NCI-H128 (cell line): Measurements from ENCODE around the gene NUPR2.
"Not testable (repeated sequence)": the region's sequence is repeated elsewhere in the genome, so short reads cannot be mapped to it uniquely, and the experiment has no call there.

ENCODE experiments used
- DNase-seq: peaks from one replicate; lab custom pipeline; 2025; ENCODE audit not compliant: unreplicated experiment; lab: John Stamatoyannopoulos, UW

The NUPR2 gene

DNA sequence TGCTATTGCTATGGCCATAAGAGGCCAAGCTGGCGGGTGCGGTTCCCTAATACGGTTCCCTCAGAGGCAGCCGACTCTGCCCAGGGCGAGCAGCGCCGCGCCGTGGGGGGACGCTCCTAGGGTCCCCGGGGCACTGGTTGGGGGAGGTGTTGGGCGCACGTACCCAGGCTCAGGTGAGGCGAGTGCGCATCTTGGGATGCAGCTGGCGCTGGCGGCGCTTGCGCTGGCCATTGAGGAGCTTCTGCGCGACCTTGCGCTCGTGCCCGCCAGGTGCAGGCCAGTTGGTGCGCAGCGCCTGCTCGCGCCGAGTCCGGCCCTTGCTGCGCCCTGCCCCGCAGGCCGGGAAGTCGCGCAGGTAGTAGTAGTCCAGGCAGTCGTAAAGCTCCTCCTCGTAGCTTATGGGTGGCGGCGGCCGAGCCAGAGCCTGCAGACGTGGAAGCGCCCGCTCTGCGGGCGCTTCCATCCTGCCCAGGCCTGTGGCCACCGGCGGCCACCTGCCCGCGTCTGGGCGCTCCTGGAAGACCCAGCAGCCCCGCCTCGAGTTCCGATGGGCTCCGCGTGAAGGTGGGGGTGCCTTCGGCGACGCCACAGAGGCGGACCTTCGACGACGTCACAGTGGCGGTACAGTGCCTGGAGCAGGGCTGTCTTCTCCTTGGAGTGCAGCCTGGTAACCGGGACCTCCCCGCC lies at the start of gene NUPR2:
TSS of gene NUPR2 (minus strand) at position 566 of the 687 bp plus-strand sequence. CDS start at position 463, 103 bp downstream.
- no peak for DNase-seq

DNA sequence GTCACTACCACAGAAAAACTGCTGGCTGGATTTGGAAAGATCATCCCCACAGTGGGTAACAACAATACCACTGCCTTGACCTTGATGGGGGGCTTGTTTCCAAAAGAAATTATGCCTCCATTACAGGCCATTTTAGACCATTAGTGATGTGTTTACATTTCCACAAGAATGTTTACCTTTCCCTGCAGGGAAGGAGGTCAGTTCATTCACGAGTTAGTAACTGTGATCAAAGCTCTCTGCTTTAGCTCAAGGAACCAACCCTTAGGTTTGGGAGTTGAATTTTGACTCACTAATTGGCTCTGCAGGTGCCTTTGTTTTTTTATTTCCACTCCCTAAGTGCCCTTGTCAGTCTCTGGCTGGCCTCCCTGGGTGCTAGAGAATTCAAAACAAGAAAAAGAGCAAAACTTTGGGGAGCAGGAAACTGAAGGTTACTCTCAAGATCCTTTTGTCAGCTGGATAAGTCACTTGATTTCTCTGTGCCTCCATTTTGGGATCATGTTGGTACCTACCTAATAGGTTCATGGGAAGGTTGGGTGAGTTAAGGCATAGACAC lies 41.1 kb upstream of the NUPR2 start:
- peak; percentile 63 for DNase-seq

DNA sequence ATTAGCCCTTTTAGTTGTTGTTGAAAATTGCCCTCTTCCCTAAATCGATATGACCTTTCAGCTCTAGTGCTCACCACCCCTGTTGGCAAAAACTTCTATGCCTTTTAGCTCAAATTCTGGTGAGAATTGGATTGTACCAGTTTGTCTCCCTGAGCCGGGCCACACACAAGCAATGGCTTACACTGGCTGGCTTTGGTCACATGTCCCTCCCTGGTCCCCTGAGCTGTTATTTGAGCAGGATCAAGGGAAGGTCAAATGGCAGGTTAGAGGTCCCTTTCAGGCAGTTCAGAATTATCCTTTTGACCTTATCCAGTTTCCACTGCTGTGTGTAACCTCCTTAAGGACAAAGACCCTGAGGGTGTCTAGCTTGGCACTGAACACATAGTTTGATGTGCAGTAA lies 14.8 kb upstream of the NUPR2 start:
- not testable (repeated sequence) for DNase-seq

DNA sequence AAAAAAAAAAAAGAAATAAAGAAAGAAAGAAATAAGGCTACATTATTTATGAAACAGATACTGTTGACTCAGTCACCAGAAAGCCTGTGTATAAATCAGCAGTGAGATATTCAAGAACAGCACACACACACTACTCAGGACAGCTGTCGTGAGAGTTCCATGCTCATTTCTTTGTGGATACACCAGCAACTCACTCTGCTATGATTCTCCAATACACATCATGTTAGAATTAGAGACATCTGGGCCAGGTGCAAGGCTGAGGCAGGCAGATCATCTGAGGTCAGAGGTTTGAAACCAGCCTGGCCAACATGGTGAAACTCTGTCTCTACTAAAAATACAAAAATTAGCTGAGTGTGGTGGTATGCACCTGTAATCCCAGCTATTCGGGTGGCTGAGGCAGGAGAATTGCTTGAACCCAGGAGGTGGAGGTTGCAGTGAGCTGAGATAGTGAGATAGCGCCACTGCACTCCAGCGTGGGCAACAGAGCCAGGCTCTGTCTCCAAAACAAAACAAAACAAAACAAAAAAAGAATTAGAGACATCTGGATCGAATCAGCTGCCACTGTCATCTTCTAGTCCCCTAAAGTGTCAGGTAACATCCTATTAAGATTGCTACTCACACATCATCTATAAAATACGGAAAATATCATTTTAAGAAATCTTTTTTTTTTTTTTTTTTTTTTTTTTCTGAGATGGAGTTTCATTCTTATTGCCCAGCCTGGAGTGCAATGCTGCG lies 11.2 kb upstream of the NUPR2 start:
- no peak for DNase-seq

DNA sequence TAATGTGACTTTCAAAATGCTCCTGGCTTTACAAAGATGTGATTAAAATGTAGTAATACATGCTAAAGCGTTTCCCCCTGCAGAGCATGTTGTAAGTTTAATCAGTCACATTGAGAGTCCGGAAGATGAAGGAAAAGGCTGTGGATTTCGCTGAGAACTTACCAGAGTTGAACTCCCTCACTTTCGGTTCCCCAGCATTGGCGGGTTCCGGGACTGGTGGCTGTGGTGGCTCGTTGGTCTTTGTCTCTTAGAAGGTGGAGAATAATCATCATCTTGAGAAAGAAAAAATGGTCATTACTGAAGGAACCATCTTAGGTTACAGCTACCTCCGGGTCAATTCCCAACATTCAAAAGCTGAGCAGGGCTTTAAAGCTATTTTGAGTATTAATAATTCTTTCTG lies 9.6 kb upstream of the NUPR2 start:
- DNase-seq: no peak

DNA sequence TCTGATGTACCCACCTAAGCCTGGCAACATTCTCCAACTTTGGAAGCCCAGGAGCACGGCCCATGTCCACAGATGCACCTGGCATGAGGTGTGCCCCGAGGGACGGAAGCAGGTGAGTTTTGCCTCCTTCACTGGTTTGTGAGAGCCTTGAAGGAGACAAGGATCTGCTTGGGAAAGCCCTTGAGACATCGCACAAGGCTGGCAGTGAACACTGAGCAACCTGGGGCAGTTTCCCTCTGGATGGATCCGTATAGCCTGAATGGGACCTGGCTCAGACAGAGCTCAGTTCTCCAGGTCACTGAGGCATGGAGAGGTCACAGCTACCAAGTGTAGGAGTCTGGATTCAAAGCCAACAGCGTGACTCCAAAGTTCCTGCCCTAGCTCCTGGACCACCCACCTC lies 8.8 kb upstream of the NUPR2 start:
- no peak for DNase-seq

- DNase-seq: no peak
These were observed 5.2 kb upstream of the NUPR2 start for GRCh38 chr7:56121440-56121839.

DNA sequence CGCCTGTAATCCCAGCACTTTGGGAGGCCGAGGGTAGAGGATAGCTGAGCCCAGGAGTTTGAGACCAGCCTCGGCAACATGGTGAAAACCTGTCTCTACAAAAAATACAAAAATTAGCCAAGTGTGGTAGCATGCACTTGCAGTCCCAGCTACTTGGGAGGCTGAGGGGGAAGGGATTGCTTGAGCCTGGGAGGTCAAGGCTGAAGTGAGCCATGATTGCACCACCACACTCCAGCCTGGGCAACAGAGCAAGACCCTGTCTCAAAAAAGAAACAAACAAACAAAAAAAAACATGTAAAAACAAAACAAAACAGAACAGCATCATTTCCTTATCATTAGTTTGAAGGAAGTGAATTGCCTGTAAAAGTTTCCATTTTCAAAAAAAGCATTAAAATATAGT lies 4.0 kb downstream of the NUPR2 start:
- not testable (repeated sequence) for DNase-seq

DNA sequence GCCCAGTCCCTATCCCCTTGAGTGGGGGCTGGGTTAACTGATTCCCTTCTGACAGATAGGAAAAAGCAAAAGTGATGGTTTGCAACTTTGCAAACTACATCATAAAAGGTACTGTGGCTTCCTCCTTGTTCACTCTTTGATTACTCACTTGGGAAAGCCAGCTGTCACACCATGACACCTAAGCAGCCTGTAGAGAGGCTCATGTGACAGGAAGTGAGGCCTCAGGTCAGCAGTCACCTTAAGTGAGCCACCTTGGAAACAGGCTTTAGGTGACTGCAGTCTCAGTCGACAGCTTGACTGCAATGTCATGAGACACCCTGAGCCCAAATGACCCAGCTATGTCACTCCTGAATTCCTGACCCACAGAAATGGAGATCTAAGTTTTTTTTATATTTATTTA lies 5.6 kb downstream of the NUPR2 start:
- DNase-seq: no peak

DNA sequence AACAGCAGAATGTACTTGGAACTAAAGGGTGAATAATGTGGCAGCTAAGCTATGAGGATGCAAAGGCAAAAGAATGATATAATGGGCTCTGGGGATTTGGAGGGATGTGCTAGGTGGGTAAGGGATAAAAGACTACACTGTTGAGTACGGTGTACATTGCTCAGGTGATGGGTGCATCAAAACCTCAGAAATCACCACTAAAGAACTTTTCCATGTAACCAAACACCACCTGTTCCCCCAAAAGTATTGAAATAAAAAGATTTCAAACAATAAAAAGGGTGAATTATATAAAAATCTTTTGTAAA lies 8.3 kb downstream of the NUPR2 start:
- DNase-seq: no peak

- DNase-seq: peak; percentile 98
These were observed 9.8 kb downstream of the NUPR2 start, which contains the start of gene CHCHD2 for GRCh38 chr7:56106108-56107073. Gene CHCHD2, minus strand, starts transcription at chr7:56106476. Its CDS starts 63 bp downstream, at chr7:56106413.

GRCh38 chr7:56105508-56105907 lies 10.7 kb downstream of the NUPR2 start:
- no peak for DNase-seq

DNA sequence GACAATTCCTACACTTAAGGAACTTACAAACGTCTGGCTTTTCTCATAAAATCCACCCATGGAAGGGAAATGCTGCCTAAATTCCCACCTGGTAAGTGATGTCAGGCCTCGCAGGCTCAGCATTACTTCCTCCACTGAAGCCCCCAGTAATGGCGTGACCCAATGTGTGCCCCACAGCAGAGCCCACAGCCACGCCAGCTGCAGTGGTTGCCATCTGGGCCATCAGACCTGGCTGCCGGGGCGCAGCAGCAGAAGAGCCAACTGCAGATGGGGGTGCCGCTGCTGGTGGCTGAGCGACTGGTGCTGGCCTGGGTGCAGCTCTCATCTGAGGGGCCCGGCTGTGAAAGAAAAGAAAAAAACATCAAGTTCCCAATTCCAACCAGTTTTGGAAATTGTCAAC lies 12.1 kb downstream of the NUPR2 start:
- DNase-seq: not testable (repeated sequence)

- no peak for DNase-seq
These were observed 16.6 kb downstream of the NUPR2 start for GRCh38 chr7:56099653-56100052.

DNA sequence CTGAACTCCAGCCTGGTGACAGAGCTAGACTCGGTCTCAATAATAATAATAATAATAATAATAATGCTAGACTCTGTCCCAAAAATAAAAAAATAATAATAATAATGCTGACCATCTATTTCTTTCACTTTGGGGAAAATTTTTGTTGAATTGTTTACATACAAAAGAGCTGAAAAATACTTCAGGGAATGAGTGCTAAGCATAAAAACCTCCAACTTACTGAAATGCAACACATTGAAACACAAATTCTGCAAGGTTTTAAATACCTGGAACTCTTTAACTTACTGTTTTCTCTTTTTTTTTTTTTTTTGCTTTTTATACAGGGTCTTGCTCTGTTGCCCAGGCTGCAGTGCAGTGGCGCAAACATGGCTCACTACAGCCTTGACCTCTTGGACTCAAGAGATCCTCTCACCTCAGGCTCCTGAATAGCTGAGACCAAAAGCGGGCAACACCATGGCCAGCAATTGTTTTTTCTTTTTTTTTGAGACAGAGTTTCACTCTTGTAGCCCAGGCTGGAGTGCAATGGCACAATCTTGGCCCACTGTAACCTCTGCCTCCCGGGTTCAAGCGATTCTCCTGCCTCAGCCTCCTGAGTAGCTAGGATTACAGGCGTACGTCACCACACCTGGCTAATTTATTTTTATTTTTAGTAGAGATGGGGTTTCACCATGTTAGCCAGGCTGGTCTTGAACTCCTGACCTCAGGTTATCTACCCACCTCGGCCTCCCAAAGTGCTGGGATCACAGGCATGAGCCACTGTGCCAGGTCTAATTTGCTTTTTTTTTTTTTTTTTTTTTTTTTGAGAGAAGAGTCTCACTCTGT lies 17.8 kb downstream of the NUPR2 start:
- DNase-seq: not testable (repeated sequence)

DNA sequence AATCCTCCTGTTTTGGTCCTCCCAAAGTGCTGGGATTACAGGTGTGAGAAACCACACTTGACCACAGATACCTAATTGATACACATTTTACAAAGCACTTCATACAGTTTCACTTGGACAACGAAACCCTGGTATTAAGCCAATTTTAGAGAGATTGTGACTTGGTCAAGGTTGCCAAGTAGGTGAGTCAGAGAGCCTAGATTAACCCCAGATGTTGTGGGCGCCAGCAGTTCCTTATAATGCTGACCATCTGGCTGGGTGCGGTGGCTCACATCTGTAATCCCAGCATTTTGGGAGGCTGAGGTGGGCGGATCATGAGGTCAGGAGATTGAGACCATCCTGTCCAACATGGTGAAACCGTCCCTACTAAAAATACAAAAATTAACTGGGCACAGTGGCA lies 18.5 kb downstream of the NUPR2 start:
- no peak for DNase-seq

DNA sequence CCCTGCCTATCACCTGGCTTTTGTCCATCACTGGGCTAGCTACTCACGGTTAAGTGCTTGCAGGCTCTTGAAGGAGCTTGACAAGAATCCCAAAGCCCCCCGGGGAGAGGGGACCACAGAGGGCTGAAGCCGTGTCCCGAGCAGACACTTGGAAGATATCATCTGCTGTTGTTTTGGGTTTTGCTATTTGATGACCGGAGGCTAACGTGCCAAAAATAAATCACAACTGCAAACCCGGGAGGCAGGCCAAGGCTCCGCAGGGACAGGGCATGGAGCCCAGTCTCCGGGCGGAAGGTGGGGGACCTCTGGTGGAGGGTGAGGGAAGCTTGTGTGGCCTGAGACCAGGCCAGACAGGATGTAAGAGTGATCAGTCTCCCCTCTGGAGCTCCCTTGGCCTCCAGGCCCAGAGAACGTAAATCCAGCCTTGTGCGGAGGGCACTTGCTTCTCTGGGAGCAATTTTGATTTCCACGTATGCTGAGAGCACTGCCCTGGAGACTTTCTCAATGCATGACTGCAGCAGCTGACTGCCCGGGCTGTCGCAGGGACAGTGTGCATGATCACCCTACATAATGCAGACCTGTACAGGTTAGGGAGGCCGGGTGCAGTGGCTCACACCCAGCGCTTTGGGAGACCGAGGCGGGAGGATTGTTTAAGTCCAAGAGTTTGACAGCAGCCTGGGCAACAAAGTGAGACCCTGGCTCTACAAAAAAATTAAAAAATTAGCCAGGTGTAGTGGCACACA lies 23.3 kb downstream of the NUPR2 start, which contains the start of gene PHKG1:
TSS of gene PHKG1 (minus strand) at position 164 of the 743 bp plus-strand sequence. CDS start 4,011 bp downstream, outside the sequence.
- DNase-seq: peak; percentile 4

- DNase-seq: not testable (repeated sequence)
These were observed 23.8 kb downstream of the NUPR2 start for GRCh38 chr7:56092388-56092787.

DNA sequence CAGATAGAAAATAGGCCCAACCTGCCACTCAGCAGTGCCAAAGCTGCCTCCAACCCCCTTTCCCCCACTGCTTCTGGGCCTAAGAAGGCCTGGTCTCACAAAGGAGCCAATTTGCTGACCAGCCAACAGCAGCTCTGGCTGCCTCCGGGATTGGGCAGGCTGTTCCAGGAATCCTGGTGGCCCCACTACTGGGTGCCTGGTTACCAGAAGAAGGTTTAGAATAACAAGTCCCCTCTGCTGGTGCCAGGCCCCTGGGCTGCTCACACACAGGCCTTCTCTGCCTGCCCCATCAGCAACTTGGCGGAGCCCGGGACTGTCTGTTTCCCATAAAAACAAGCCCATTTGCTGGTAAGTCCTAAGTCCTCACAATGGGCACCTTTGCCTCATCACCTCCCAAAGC lies 24.6 kb downstream of the NUPR2 start:
- no peak for DNase-seq
